Kidney epithelial cell (primary cell): ENCODE results near the gene DHRSX. TPM values are rescaled to one million over a fixed set of nuclear protein-coding genes. Genes with fewer than 3 reads are reported as not detected.
A peak's percentile ranks its signal among the peaks of the same experiment; 100 is the strongest.

Experiments
- DNase-seq: peaks from one replicate; pipeline ENCODE4 v3.0.0-alpha.2; 2010; ENCODE audit warnings: low read depth
- H3K27me3 ChIP-seq: 2 replicates; pipeline ENCODE4 v1.6.0; 2011; ENCODE audit warnings: low read length; ENCODE audit not compliant: control insufficient read depth, insufficient read depth
- H3K36me3 ChIP-seq: 2 replicates; pipeline ENCODE4 v1.5.1; 2011; ENCODE audit warnings: low read length; ENCODE audit not compliant: control insufficient read depth, insufficient read depth
- H3K4me3 ChIP-seq: 2 replicates; pipeline ENCODE4 v1.5.1; 2011; ENCODE audit warnings: low read depth, mild to moderate bottlenecking, control low read depth, low read length
- CTCF ChIP-seq: IDR thresholded peaks from 2 replicates; pipeline ENCODE4 v1.5.1; 2011; ENCODE audit warnings: mild to moderate bottlenecking, moderate library complexity, low read length, control low read depth, inconsistent platforms; ENCODE audit not compliant: insufficient read depth, poor library complexity, severe bottlenecking
- total RNA-seq: library from RNA; depleted of rRNA; stranded (reverse); fragments of >200 nt; gene quantifications from 2 replicates; pipeline ENCODE4 v1.2.3, GENCODE V29; 2015

DHRSX gene
- total RNA-seq, 1 donor from 2014 or later = 31.2 TPM

- no peak overlapping the region for H3K4me3 ChIP-seq
- TF ChIP-seq CTCF = no peak
- no peaks in the 10 kb centered on the region for H3K27me3 ChIP-seq
- H3K36me3 ChIP-seq = no peaks in the 10 kb centered on the region
- DNase-seq = peak; percentile 74
These were observed 99.0 kb downstream of the DHRSX start for GRCh38 chrX:2401590-2402360.

- TF ChIP-seq CTCF = no peak
- no peak for DNase-seq
- H3K36me3 ChIP-seq = no peaks in the 10 kb centered on the region
- no peak overlapping the region for H3K4me3 ChIP-seq
- H3K27me3 ChIP-seq = no peaks in the 10 kb centered on the region
These were observed 99.6 kb downstream of the DHRSX start for GRCh38 chrX:2401201-2401589.

- Histone ChIP-seq H3K36me3 (no peaks in the 10 kb centered on the region), H3K4me3 (no peak overlapping the region), H3K27me3 (no peaks in the 10 kb centered on the region)
- DNase-seq = no peak
- no peak for TF ChIP-seq CTCF
These were observed 102.6 kb downstream of the DHRSX start for GRCh38 chrX:2398064-2398656.

- no peak for TF ChIP-seq CTCF
- Histone ChIP-seq H3K36me3 (no peaks in the 10 kb centered on the region), H3K4me3 (no peak overlapping the region), H3K27me3 (no peaks in the 10 kb centered on the region)
- DNase-seq = no peak
These were observed 103.3 kb downstream of the DHRSX start for GRCh38 chrX:2397229-2398063.

GRCh38 chrX:2395261-2395992 is 105.3 kb downstream of the DHRSX start:
- TF ChIP-seq CTCF = no peak
- no peak overlapping the region for H3K4me3 ChIP-seq
- DNase-seq = no peak
- no peaks in the 10 kb centered on the region for H3K27me3 ChIP-seq
- H3K36me3 ChIP-seq = no peaks in the 10 kb centered on the region
